B cell (primary cell): ENCODE measurements around the gene CTNNA3. TPM values are rescaled to one million over a fixed set of nuclear protein-coding genes. Genes with fewer than 3 reads are reported as not detected.

Experiments used
- ATAC-seq: fragments of 200-7000 bp; cut with Tn5 transposase; one replicate; pipeline ENCODE4 v1.10.0; 2021; ENCODE audit warnings: low read depth, mild to moderate bottlenecking, moderate number of reproducible peaks, moderate library complexity
- CTCF ChIA-PET: fragments of 350-600 bp; sonication (Branson Sonifier 250); formaldehyde crosslinking; loops from one replicate; lab custom pipeline; 2021; ENCODE audit warnings: antibody characterized with exemption, inconsistent platforms; lab: Charles Lee
- POLR2A ChIA-PET: fragments of 350-600 bp; sonication (Branson Sonifier 250); formaldehyde crosslinking; loops from one replicate; lab custom pipeline; 2021; ENCODE audit warnings: antibody characterized with exemption; lab: Charles Lee
- DNase-seq: peaks from one replicate; pipeline ENCODE4 v3.0.0; 2013
- H2AFZ ChIP-seq: 2 replicates; pipeline ENCODE4 v1.6.1; 2012; ENCODE audit warnings: mild to moderate bottlenecking, low read depth, low read length; ENCODE audit not compliant: insufficient read depth, poor library complexity, severe bottlenecking
- H3K27ac ChIP-seq, 2 donors: 1 replicate in 1 of 2; 2 replicates in 1 of 2; pipeline ENCODE4 v1.5.1; 2012 to 2013; ENCODE audit warnings: low read length in 2 of 2, mild to moderate bottlenecking in 2 of 2, moderate library complexity in 1 of 2
- H3K27me3 ChIP-seq, 4 experiments: fragments of 200-600 bp in 1 of 4; sonication (generic) in 1 of 4; replicated peaks in 1 of 4; 1 replicate in 2 of 4; 2 replicates in 2 of 4; pipeline versions ENCODE4 v1.6.1 to v1.7.0; 2013 to 2016; ENCODE audit warnings: low read length in 3 of 4, mild to moderate bottlenecking in 2 of 4, mixed read lengths in 1 of 4, moderate library complexity in 1 of 4; ENCODE audit not compliant: insufficient read depth in 4 of 4, control insufficient read depth in 3 of 4; ENCODE audit errors: control extremely low read depth in 1 of 4
- H3K36me3 ChIP-seq, 2 experiments: replicated peaks in 1 of 2; 1 replicate in 1 of 2; 2 replicates in 1 of 2; pipeline versions ENCODE4 v1.6.1 to v1.7.1; 2013; ENCODE audit warnings: low read length in 1 of 2; ENCODE audit not compliant: insufficient read depth in 2 of 2, control insufficient read depth in 1 of 2; ENCODE audit errors: control extremely low read depth in 1 of 2, extremely low read depth in 1 of 2
- H3K4me1 ChIP-seq, 2 donors: fragments of 200-600 bp in 1 of 2; sonication (generic) in 1 of 2; 1 replicate in 1 of 2; 2 replicates in 1 of 2; pipeline versions ENCODE4 v1.5.1 to v1.6.1; 2013 to 2017; ENCODE audit warnings: low read length in 2 of 2; ENCODE audit not compliant: control insufficient read depth in 2 of 2, insufficient read depth in 2 of 2
- H3K4me2 ChIP-seq: replicated peaks from 2 replicates; pipeline ENCODE3; 2012; ENCODE audit warnings: mild to moderate bottlenecking, low read depth, low read length; ENCODE audit not compliant: poor library complexity, severe bottlenecking
- H3K4me3 ChIP-seq, 5 experiments: fragments of 200-600 bp in 1 of 5; sonication (generic) in 1 of 5; 1 replicate in 3 of 5; 2 replicates in 2 of 5; pipeline versions ENCODE4 v1.5.1 to v1.7.0; 2011 to 2016; ENCODE audit warnings: low read length in 4 of 5, mild to moderate bottlenecking in 4 of 5, low read depth in 2 of 5, control low read depth in 1 of 5, moderate library complexity in 1 of 5; ENCODE audit not compliant: insufficient read depth in 1 of 5; ENCODE audit errors: control extremely low read depth in 1 of 5, extremely low read depth in 1 of 5
- H3K79me2 ChIP-seq: fragments of 200-600 bp; sonication (generic); one replicate; pipeline ENCODE4 v1.6.0; 2016; ENCODE audit warnings: low read length; ENCODE audit not compliant: control insufficient read depth, insufficient read depth
- H3K9ac ChIP-seq: fragments of 200-600 bp; sonication (generic); 2 replicates; pipeline ENCODE4 v1.6.1; 2017; ENCODE audit warnings: mild to moderate bottlenecking, low read length, moderate library complexity
- H3K9me3 ChIP-seq, 3 donors: one replicate each; pipeline versions ENCODE4 v1.6.1 to v1.7.1; 2013; ENCODE audit warnings: low read length in 2 of 3; ENCODE audit not compliant: control insufficient read depth in 2 of 3, insufficient read depth in 1 of 3; ENCODE audit errors: control extremely low read depth in 1 of 3
- H4K20me1 ChIP-seq: 2 replicates; pipeline ENCODE4 v1.6.0; 2012; ENCODE audit warnings: mild to moderate bottlenecking, low read length; ENCODE audit not compliant: insufficient read depth, control insufficient read depth, poor library complexity, severe bottlenecking
- H3K27ac Mint-ChIP-seq: one replicate; pipeline ENCODE4 v1.8.0; 2021; ENCODE audit warnings: mixed read lengths
- H3K27me3 Mint-ChIP-seq: one replicate; pipeline ENCODE4 v1.8.0; 2021; ENCODE audit warnings: mixed read lengths
- H3K4me1 Mint-ChIP-seq: one replicate; pipeline ENCODE4 v1.8.0; 2021; ENCODE audit warnings: mixed read lengths
- H3K4me3 Mint-ChIP-seq: one replicate; pipeline ENCODE4 v1.8.0; 2021; ENCODE audit warnings: mixed read lengths
- H3K9me3 Mint-ChIP-seq: one replicate; pipeline ENCODE4 v1.8.0; 2022; ENCODE audit warnings: mixed read lengths; ENCODE audit not compliant: insufficient read depth
- EZH2 ChIP-seq: IDR thresholded peaks from 2 replicates; pipeline ENCODE4 v1.6.1; 2012; ENCODE audit warnings: borderline replicate concordance, low read depth, mild to moderate bottlenecking, moderate library complexity, low read length; ENCODE audit not compliant: insufficient read depth, poor library complexity, severe bottlenecking
- WGBS: methylation state at CpG from one replicate; pipeline ENCODE4 v1.1.5; 2013; ENCODE audit warnings: missing lambda C conversion rate; ENCODE audit not compliant: insufficient coverage; 5-methylcytosine and 5-hydroxymethylcytosine counted together
- intact Hi-C: fragments of 100-400 bp; cut with micrococcal nuclease; formaldehyde crosslinking; loops from one replicate; pipeline ENCODE4 v1.10.0; 2022
- polyA plus RNA-seq: library from polyadenylated mRNA; depleted of rRNA; stranded (reverse); fragments of >200 nt; gene quantifications from 2 replicates; pipeline ENCODE4 v1.2.3, GENCODE V29; 2012
- total RNA-seq, 2 donors: library from RNA; stranded (reverse); fragments of 120-200 nt in 1 of 2; gene quantifications; 1 replicate in 1 of 2; 2 replicates in 1 of 2; pipeline versions ENCODE4 v1.2.3 to v1.2.4, GENCODE V29; 2013 to 2022
- TF ChIP-seq, protein P1 (sequence below): fragments of 200-600 bp; IDR thresholded peaks from one replicate; pipeline ENCODE4 v1.8.0; 2022; ENCODE audit warnings: antibody characterized with exemption, mild to moderate bottlenecking

The CTNNA3 gene
- total and polyA plus RNA-seq, 2 donors (not counting 1 experiment from before 2014, with no cell fraction given) = 0.01 TPM; not detected in 1

DNA sequence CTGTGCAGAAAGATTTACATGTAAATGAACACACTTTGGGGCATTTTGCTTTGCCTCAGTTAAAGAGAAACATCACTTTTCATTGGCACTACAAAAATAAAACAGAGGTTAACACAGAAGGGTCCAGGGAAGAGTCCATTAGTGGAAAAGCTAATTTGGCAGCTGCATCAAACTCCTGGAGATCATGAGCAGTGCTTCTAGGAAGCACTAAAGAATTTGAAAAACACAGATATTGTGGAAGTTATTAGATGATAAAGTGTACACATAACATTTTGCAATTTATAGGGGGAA lies 608.9 kb downstream of the CTNNA3 start:
- DNase-seq = no peak
- H3K27me3 ChIP-seq = no peaks in the 10 kb centered on the region
- no peaks in the 10 kb centered on the region for H3K27me3 Mint-ChIP-seq
- H3K27ac Mint-ChIP-seq = no peak overlapping the region
- no peaks in the 10 kb centered on the region for H3K79me2 ChIP-seq
- no peaks in the 10 kb centered on the region for H3K4me1 ChIP-seq
- H3K9me3 Mint-ChIP-seq = no peaks in the 10 kb centered on the region
- no peak overlapping the region for H2AFZ ChIP-seq
- H3K36me3 ChIP-seq = no peaks in the 10 kb centered on the region
- CTCF ChIA-PET = no interaction called here
- no peak overlapping the region for H3K4me3 Mint-ChIP-seq
- H3K4me2 ChIP-seq = no peak overlapping the region
- H4K20me1 ChIP-seq = no peaks in the 10 kb centered on the region
- no peak for ATAC-seq
- no peaks in the 10 kb centered on the region for H3K9me3 ChIP-seq
- H3K4me1 Mint-ChIP-seq = no peaks in the 10 kb centered on the region
- no peak overlapping the region for H3K4me3 ChIP-seq
- TF ChIP-seq, protein P1, sequence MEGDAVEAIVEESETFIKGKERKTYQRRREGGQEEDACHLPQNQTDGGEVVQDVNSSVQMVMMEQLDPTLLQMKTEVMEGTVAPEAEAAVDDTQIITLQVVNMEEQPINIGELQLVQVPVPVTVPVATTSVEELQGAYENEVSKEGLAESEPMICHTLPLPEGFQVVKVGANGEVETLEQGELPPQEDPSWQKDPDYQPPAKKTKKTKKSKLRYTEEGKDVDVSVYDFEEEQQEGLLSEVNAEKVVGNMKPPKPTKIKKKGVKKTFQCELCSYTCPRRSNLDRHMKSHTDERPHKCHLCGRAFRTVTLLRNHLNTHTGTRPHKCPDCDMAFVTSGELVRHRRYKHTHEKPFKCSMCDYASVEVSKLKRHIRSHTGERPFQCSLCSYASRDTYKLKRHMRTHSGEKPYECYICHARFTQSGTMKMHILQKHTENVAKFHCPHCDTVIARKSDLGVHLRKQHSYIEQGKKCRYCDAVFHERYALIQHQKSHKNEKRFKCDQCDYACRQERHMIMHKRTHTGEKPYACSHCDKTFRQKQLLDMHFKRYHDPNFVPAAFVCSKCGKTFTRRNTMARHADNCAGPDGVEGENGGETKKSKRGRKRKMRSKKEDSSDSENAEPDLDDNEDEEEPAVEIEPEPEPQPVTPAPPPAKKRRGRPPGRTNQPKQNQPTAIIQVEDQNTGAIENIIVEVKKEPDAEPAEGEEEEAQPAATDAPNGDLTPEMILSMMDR = no peak
- no peak for TF ChIP-seq EZH2
- intact Hi-C loops = no loop called here
- H3K27ac ChIP-seq = no peak overlapping the region
- H3K9ac ChIP-seq = no peak overlapping the region
- POLR2A ChIA-PET = no interaction called here

DNA sequence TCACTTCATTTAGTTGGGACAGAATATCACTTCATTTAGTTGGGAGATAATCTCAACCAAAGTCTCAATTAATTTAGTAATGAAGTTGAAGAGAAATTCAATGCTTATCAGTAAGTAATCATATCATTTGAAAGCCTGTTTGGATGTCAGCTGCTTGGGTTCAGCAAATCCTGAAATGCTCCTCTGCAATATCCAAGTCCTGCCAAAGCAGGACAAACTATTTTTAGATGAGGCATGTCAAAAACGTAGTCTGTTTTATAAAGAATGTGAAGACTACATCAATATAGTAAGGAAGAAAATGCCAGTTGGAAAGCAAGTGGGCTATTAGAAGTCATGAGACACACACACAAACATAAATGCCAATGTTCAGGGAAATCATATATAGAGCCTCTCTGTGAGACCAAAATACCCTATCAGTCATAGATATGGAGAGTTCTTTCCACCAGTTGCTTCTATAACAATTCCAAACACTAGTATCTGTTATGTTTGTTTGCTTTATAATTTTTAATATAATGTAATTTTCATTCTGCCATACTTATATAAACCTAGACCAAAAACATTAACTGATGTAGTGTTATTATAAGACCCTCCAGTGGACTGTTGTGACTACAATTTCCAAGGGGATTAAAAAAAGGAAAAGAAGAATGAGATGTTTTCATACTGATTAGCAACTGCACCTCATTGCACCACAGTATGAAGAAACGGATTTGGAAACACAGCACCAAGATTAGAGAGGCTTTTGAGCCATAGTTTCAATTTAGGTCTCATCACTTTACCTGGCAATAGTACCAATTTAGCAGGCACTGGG lies 609.5 kb downstream of the CTNNA3 start:
- TF ChIP-seq, protein P1 = no peak
- no peak for TF ChIP-seq EZH2
- Histone ChIP-seq H3K4me3 (no peak overlapping the region), H3K27ac (no peak overlapping the region), H3K27me3 (no peaks in the 10 kb centered on the region), H3K9me3 (no peaks in the 10 kb centered on the region), H3K4me1 (no peaks in the 10 kb centered on the region), H3K79me2 (no peaks in the 10 kb centered on the region), H3K36me3 (no peaks in the 10 kb centered on the region), H2AFZ (no peak overlapping the region), H3K4me2 (no peak overlapping the region), H3K9ac (no peak overlapping the region), H4K20me1 (no peaks in the 10 kb centered on the region)
- H3K9me3 Mint-ChIP-seq = no peaks in the 10 kb centered on the region
- no peak for DNase-seq
- no peak for ATAC-seq
- H3K4me1 Mint-ChIP-seq = no peaks in the 10 kb centered on the region
- no CpG with 5 or more reads among the region's 2 CpGs for WGBS
- H3K27ac Mint-ChIP-seq = no peak overlapping the region
- no peaks in the 10 kb centered on the region for H3K27me3 Mint-ChIP-seq
- intact Hi-C loops = no loop called here
- no peak overlapping the region for H3K4me3 Mint-ChIP-seq
- POLR2A ChIA-PET = no interaction called here
- CTCF ChIA-PET = no interaction called here
